Measurements from ENCODE around the gene LIMA1. TPM values are rescaled to one million over a fixed set of nuclear protein-coding genes. Genes with fewer than 3 reads are reported as not detected.

The LIMA1 gene
- total RNA-seq, 4 donors from 2014 or later, result 23.9 to 62.7 (median 37.2) TPM

- no peaks in the 10 kb centered on the region for H3K9me3 ChIP-seq
- DNase-seq (ENCODE audit: extremely low spot score), result no peak
- H3K36me3 ChIP-seq, result peaks cover 15 to 58% (median 42%) of the 10 kb centered on the region in 4 donors
- H3K4me1 ChIP-seq, result peaks cover 0 to 1% (median 0%) of the 10 kb centered on the region in 4 donors
- H3K4me3 ChIP-seq, result no peak overlapping the region
- intact Hi-C loops (cut with DNase I), result no loop called here
- WGBS, result 90% methylated on average over 6 of the region's 6 CpGs
- TF ChIP-seq POLR2AphosphoS5 (IDR thresholded peaks at IDR 0.05) (no peak), EP300 (IDR thresholded peaks at IDR 0.05) (no peak)
- no peaks in the 10 kb centered on the region for H3K27me3 ChIP-seq
- no peak overlapping the region for H3K27ac ChIP-seq (replicated peaks in 1 of 4)
These were observed 77.7 kb downstream of the LIMA1 start for GRCh38 chr12:50205648-50206047.

- Histone ChIP-seq H3K4me3 (no peak overlapping the region), H3K4me1 (no peaks in the 10 kb centered on the region), H3K27me3 (no peaks in the 10 kb centered on the region), H3K9me3 (no peaks in the 10 kb centered on the region), H3K36me3 (peaks cover 26 to 77% (median 61%) of the 10 kb centered on the region in 4 donors), H3K27ac (replicated peaks in 1 of 4) (no peak overlapping the region)
- no peak for TF ChIP-seq POLR2A (IDR thresholded peaks at IDR 0.05; ENCODE audit: low read depth)
- TF ChIP-seq POLR2AphosphoS5 (IDR thresholded peaks at IDR 0.05), result no peak
- TF ChIP-seq CTCF (IDR thresholded peaks at IDR 0.05), result no peak
- no peak for TF ChIP-seq EP300 (IDR thresholded peaks at IDR 0.05)
- no peak for DNase-seq (ENCODE audit: extremely low spot score)
- WGBS, result 87% methylated on average over 2 of the region's 2 CpGs
- intact Hi-C loops (cut with DNase I), result no loop called here
These were observed 79.6 kb downstream of the LIMA1 start for GRCh38 chr12:50203691-50204090.

GRCh38 chr12:50201987-50202521, 81.3 kb downstream of the LIMA1 start:
- Histone ChIP-seq H3K27ac (replicated peaks in 1 of 4) (no peak overlapping the region), H3K9me3 (no peaks in the 10 kb centered on the region), H3K4me1 (peaks cover 0 to 3% (median 0%) of the 10 kb centered on the region in 4 donors), H3K36me3 (peaks cover 26 to 88% (median 70%) of the 10 kb centered on the region in 4 donors), H3K4me3 (no peak overlapping the region), H3K27me3 (no peaks in the 10 kb centered on the region)
- TF ChIP-seq POLR2A (IDR thresholded peaks at IDR 0.05; ENCODE audit: low read depth) (no peak), CTCF (IDR thresholded peaks at IDR 0.05) (no peak), POLR2AphosphoS5 (IDR thresholded peaks at IDR 0.05) (no peak), EP300 (IDR thresholded peaks at IDR 0.05) (no peak)
- DNase-seq (ENCODE audit: extremely low spot score), result no peak
- intact Hi-C loops (cut with DNase I), result no loop called here
- WGBS, result 80% methylated on average over 3 of the region's 3 CpGs

GRCh38 chr12:50200552-50201273, 82.6 kb downstream of the LIMA1 start:
- H3K4me3 ChIP-seq, result no peak overlapping the region
- DNase-seq (ENCODE audit: extremely low spot score), result no peak
- intact Hi-C loops (cut with DNase I), result no loop called here
- TF ChIP-seq CTCF (IDR thresholded peaks at IDR 0.05), result no peak
- H3K9me3 ChIP-seq, result no peaks in the 10 kb centered on the region
- peaks cover 0 to 11% (median 3%) of the 10 kb centered on the region in 4 donors for H3K4me1 ChIP-seq
- WGBS, result 80% methylated on average over 2 of the region's 2 CpGs
- peaks cover 26 to 94% (median 71%) of the 10 kb centered on the region in 4 donors for H3K36me3 ChIP-seq
- H3K27ac ChIP-seq (replicated peaks in 1 of 4), result no peak overlapping the region
- no peaks in the 10 kb centered on the region for H3K27me3 ChIP-seq

- Histone ChIP-seq H3K27ac (replicated peaks in 1 of 4) (no peak overlapping the region), H3K4me3 (no peak overlapping the region), H3K4me1 (peaks cover 0 to 11% (median 3%) of the 10 kb centered on the region in 4 donors), H3K36me3 (peaks cover 19 to 90% (median 69%) of the 10 kb centered on the region in 4 donors), H3K9me3 (no peaks in the 10 kb centered on the region), H3K27me3 (no peaks in the 10 kb centered on the region)
- no peak for DNase-seq (ENCODE audit: extremely low spot score)
- no peak for TF ChIP-seq CTCF (IDR thresholded peaks at IDR 0.05)
- no peak for TF ChIP-seq POLR2A (IDR thresholded peaks at IDR 0.05; ENCODE audit: low read depth)
- no peak for TF ChIP-seq EP300 (IDR thresholded peaks at IDR 0.05)
- TF ChIP-seq POLR2AphosphoS5 (IDR thresholded peaks at IDR 0.05), result no peak
- WGBS, result 72% methylated on average over 5 of the region's 5 CpGs
- intact Hi-C loops (cut with DNase I), result no loop called here
These were observed 84.5 kb downstream of the LIMA1 start for GRCh38 chr12:50198829-50199228.
